ENCODE data around the gene HPCA.

- TF ChIP-seq CTCF (IDR thresholded peaks at IDR 0.05; ENCODE audit: insufficient read depth, low read length, poor library complexity, severe bottlenecking) (no peak), EZH2phosphoT487 (conservative IDR thresholded peaks at IDR 0.05; ENCODE audit: low read length) (no peak)
Measured at GRCh38 chr1:32894681-32895080, 8.4 kb downstream of the HPCA start.

All from SU-DHL-6 (cell line).